T-helper 1 cell (primary cell): ENCODE data around the gene CAMK2G.
"Not testable (repeated sequence)": the region's sequence is repeated elsewhere in the genome, so short reads cannot be mapped to it uniquely, and the experiment has no call there.

Experiments
- DNase-seq, 5 donors: peaks; one replicate each; pipeline ENCODE4 v3.0.0-alpha.2; 2012 to 2020

CAMK2G gene

GRCh38 chr10:73902351-73902750 is 28.0 kb upstream of the CAMK2G start:
- no peak for DNase-seq

GRCh38 chr10:73901261-73901660 is 26.9 kb upstream of the CAMK2G start:
- DNase-seq = no peak

- no peak for DNase-seq
Observed at GRCh38 chr10:73900064-73900463, 25.7 kb upstream of the CAMK2G start.

DNA sequence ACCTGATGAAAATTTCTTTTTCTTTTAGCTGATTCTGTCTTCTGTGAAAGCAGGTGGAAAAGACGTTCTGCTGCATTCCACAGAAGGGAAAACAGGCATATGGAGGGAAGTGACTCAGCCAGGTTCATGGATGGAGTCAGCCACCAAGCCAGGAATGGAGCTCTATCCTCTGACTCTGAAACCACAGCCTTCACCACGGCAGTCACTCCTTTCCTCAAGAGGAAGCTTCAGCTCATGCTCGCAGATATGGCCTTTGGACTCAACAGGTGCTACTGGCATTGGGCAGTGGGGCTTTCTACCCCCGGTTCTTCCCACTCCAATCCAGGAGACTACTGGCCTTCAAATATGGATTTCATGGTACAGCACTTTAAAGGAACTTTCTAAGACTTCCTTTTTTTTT is 25.1 kb upstream of the CAMK2G start:
- no peak for DNase-seq

GRCh38 chr10:73898730-73899410 is 24.5 kb upstream of the CAMK2G start:
- DNase-seq = no peak

DNA sequence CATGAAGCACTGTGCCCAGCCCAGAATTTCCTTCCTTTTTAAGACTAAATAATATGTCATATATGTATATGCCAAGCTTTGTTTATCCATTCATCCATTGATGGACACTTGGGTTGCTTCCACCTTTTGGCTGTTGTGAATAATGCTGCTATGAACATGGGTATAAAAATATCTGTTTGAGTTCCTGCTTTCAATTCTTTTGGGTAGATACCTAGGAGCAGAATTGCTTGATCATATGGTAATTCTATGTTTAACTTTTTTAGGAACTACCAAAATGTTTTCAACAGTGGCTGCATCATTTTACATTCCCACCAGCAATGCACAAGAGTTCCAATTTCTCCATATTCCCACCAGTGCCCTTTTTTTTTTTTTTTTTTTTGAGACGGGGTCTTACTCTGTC is 23.3 kb upstream of the CAMK2G start:
- DNase-seq = no peak

DNA sequence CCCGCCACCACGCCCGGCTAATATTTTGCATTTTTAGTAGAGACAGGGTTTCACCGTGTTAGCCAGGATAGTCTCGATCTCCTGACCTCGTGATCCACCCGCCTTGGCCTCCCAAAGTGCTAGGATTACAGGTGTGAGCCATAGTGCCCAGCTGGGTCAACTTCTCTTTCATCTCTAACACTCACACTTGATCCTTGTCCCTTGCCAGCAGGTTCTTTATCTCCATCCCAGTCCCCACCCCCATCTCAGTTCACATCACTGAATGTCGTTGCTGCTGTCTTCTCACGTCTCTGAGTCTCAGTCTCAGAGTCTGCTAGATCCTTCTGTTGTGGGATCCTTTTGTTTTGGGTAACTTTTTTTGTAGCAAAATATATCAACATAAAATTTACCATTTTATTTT is 21.0 kb upstream of the CAMK2G start:
- not testable (repeated sequence) for DNase-seq

DNA sequence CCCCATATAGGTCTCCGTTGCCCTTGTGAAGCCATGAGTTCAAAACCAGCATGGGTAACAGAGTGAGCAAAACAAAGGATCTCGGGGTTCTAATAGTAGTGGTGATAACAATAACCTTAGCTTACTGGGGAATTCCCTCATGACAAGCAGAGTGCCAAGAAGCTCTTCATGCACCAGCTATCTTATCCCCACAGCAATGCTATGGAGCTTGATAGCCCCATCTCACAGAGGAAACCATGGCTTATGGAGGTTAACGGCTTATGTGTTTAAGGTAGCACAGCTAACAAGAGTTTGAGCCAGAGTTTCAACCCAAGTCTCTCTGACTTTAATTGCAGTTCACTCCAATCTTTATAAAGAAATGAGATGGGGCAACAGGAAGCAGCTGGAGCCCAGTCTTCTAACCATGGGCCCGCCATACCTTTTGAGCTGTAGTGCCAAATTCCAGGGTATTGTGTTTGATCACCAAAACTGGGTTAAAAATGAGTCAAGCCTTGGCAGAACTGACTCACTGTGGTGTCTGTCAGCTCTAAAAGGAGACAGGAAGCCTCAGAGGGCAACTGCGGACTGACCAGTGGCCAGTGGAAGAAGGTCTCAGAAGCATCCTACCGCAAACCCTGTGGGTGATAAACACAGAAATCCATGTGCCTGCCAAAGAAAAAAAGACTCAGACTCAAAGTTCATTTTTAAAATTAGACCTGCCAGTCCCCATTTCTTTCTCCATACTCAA is 20.1 kb upstream of the CAMK2G start:
- peak in 1 of 5 donors; percentile 44 for DNase-seq

DNA sequence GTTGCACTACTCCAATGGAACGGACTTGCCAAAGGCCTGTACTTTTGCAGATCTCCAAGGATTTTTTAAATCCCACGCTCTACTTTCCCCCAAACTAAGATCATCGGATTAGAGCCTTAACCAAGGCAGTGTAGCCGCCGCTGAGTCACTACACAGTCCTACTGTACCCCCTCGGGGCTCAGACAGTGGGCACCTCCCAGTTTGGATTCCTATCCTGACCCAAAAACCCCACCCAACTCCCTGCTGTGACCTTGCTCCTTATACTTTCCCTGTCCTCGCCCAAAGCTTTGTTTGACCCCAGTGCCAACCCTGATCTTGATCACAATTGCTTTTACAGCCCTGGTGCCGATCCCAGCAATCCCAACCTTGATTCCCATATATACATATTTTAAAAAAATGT is 19.1 kb upstream of the CAMK2G start:
- no peak for DNase-seq

- no peak for DNase-seq
Observed at GRCh38 chr10:73892310-73893030, 18.1 kb upstream of the CAMK2G start.

DNA sequence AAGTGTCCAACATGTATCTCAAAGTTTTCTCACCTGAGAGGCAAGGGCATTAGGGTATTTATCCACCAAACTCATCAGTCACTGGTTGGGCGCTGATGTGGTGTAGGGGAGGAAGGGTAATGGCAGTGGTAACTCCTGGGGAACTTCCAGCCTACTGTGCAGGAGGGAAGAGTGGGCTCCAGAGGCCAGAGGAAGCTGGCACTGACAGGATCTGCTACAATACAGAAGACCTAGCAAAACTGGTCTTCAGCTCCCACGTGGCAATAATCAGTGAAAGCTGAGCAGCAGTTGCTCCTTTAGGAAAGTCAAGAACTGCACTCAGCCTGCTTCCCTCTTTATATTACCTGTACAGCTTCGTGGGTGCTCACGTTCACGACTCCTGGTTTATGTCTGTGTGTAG is 17.2 kb upstream of the CAMK2G start:
- no peak for DNase-seq

- not testable (repeated sequence) for DNase-seq
Observed at GRCh38 chr10:73890830-73891229, 16.5 kb upstream of the CAMK2G start.

DNA sequence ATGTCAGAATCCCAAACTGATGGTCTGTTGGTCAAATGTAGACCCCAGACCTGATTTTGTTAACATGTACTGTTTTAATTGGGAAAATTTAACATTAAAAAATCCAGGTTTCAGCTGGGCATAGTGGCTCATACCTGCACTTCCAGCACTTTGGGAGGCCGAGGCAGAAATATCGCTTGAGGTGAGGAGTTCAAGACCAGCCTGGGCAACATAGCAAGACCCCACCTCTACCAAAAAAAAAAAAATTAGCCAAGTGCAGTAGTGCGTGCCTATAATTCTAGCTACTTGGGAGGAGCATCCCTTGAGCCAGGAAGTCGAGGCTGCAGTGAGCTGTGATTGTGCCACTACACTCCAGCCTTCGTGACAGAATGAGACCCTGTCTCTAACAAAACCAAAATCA is 15.9 kb upstream of the CAMK2G start:
- DNase-seq = no peak

GRCh38 chr10:73889416-73889815 is 15.1 kb upstream of the CAMK2G start:
- DNase-seq = not testable (repeated sequence)

DNA sequence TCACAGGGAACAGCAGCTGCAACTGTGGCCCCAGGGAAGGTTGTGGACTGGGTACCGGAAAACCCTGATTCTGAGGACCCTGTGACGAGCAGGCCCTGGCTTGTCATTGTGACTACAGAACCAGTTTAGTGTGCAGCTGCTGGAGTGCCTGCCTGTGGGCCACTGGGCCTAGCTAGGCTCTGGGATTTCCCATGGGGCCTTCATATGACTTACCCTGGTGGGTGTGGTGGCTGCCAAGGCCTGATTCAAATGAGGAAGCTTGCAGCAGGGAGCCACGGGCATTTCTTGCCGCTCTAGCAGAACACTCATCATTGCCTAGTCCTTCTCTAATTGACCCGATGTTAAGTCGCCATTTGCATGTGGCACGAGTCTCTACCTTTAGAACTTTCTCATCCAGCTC is 14.7 kb upstream of the CAMK2G start:
- DNase-seq = no peak

GRCh38 chr10:73888514-73888913 is 14.2 kb upstream of the CAMK2G start:
- no peak for DNase-seq

DNA sequence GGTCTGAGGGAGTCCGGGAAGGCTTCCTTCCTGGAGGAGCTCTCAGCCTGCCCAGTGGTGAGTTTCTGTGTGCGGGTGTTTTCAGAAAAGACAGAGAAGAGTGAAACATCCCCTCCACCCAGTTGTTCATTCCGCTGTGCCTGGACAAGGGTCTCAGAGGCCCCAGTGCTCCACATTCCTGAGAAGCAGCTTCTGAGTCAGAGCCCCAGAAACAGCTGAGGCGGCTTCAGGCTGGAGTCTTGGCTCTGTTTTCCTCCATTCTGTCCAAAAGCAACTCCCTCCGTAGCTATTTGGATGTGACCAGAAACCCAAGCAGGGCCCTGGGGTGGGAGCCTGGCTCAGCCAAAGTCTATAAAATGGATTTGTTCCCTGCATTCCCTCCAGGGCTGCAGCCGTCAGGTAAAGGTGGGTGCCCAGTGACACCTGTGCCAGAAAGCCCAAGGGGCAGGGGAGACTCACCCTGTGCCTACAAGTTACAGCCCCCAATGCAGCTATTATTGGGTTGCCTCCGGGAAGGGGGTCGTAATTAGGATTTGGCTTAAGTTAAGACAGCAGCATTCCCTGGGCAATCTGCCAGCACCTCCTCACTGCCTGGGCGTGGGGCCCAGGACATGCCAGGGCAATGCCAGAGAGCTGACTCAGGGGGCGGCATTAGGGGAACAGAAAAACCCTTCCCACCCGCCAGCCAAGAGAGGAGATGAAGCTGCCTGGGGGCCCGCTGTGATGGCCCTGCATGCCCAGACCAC is 13.1 kb upstream of the CAMK2G start:
- DNase-seq = no peak

DNA sequence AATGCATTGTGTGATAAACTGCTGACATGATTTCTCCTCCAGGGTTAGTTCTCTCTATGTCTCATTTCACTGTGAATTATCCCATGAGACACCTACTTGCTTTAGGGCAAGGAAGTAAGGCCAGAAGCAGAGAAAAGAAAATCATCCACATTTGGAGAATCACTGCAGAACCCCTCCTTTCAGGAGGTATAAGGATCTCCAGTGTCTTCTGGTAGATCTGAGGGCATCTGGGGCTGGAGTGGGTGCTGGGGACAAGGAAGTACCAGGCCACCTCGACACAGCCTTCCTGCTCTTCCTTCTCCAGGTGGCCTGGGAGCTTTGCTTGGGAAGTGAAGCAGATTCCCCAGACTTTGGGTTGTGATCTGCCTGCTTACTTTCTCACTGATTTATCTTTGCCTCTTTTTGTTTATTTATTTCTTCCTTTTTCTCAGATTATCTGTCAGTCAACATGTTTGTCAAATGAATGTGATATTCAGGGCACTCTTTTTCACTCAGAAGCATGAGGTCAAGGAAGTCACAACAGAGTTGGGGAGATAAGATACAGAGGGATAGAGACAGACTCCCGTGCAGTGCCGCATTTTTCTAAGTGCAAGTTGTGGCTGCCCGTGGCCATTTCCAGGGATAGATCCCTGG is 12.4 kb upstream of the CAMK2G start:
- DNase-seq = no peak

- peak; percentile 36 to 69 (median 56) for DNase-seq
Observed at GRCh38 chr10:73886085-73886529, 11.8 kb upstream of the CAMK2G start.

- DNase-seq = no peak
Observed at GRCh38 chr10:73884017-73884416, 9.7 kb upstream of the CAMK2G start.

- DNase-seq = no peak
Observed at GRCh38 chr10:73881221-73881919, 7.0 kb upstream of the CAMK2G start.
